Fibroblast of gingiva (primary cell): ENCODE results near the gene CFDP1.

Experiments
- DNase-seq: peaks from one replicate; pipeline ENCODE4 v3.0.0-alpha.2; 2011; ENCODE audit warnings: low read depth

The CFDP1 gene

DNA sequence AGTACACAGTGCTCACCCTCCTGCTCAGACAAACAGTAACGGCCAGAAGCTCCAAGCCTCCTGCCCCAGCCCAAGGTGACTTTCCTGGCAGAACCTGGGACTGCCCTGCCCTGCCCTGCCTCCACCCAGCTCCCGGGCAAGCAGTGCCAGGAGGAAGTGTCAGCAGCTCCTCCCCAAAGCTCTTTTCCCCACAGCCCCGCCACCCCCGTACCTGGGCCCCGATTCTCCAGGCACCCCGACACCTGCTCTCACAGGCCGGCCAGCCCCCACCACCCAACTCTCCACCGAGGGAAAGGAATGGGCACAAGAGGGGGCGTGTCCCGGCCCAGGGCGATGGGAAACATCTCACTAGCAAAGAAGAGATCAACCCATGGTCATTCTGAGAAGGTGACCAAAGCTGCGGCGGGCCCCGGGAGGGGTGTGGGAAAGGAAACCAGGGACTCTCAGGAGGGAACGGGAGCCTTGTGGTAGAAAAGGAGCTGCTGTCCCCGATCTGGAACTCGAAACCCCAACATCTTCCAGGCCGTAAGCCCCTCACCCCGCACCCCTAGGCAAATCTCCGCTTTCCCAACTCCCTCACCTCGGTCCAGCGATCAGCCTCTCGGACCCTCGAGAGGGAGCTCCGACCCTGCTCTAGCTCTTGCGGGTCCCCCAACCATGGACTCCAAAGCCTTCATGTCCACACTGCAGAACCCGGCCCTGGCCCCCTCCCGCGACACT lies 183.1 kb downstream of the CFDP1 start:
- no peak for DNase-seq

DNA sequence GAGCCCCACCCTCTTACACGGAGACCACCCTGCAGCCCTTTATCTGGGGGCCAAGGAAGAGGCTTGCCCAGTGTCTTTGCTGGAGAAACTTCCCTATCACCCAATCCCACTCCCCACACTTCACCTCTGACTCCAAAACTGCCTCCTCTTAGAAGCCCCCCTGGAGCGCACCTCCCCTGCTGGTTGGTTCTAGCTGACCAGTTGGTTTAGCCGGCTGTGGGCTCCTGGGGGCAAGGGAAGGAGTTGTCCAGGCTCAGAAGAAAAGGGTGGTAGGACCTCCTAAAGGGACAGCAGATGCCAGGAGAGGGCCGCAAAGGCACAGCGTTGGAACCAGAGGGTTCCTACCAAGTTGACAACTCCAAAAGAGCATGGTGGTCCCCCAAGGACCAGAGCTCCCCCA lies 183.9 kb downstream of the CFDP1 start:
- DNase-seq, result no peak

DNA sequence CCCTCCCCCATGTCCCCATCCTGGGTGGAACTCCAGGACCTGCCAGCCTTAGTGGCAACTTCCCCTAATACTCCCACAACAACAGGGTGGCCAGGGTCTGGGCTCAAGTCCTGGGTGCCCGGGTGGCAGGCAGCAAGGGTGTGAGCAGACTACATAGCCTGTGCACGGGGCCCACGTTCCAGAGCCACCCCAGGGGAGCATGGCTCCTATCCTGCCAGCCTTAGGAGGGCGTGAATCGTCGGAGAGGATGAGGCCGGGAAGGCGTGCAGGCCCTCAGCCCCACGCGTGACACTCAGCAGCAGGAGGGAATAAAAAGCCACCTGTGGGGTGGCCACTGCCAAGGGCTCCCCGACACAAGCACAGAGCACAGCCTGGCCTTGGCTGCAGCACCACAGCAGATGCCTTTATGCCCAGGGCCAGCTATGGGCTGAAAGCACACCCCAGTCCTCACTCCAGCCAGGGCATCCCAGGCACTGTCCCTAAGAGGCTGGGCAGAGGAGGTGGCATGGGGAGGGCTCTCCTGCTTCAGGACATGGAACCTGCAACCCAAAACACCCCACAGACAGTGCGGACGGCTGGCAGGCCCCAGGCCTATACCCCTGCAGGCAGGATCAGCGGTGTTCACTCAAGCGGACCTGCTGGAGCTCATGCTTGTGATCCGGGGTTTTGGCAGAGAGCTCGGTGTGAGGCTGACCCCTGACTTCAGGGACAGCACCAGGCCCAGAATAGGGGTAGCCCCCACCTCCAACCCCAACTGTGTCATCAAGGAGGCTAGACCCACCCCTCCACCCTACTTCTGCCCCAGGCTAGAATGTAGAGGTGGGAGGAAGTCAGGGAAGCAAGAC lies 184.5 kb downstream of the CFDP1 start:
- no peak for DNase-seq

DNA sequence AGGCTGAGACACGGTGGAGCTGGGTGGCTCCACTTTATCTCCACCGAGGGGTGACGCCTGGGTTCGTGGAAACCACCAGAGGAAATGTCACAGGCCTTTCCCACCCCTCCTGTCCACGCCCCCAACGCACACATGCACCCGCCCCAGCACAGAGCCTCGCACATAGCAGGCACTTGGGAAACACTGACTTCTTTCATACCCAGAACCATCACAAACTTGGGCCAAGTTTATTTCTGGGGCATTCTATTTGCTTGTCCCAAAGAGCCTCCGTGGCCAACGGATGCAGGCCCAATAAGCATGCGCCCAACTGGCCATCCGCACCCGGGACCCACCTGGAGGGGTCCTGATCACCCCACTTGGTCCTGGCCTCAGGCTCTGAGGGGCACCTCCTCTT lies 185.2 kb downstream of the CFDP1 start:
- DNase-seq, result no peak

DNA sequence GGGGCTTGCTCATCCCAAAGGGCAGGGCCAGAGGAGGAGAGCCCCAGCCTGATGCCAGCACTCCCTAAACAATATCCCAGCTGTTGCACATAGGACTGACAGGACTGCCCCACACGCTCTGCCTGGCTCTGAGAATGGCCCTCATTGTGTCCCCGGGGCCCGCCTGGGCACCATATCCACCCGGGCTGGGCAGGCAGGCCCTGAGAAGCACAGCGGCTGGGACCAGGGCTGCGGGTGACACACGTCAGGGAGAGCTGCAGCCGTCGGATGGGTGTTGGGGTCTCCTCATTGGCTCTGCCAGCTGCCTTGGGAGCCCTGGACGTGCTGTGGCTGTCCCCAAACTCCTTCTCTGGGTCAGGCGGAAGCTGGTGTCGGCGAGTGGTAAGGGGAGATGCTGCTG lies 186.1 kb downstream of the CFDP1 start:
- DNase-seq, result no peak

DNA sequence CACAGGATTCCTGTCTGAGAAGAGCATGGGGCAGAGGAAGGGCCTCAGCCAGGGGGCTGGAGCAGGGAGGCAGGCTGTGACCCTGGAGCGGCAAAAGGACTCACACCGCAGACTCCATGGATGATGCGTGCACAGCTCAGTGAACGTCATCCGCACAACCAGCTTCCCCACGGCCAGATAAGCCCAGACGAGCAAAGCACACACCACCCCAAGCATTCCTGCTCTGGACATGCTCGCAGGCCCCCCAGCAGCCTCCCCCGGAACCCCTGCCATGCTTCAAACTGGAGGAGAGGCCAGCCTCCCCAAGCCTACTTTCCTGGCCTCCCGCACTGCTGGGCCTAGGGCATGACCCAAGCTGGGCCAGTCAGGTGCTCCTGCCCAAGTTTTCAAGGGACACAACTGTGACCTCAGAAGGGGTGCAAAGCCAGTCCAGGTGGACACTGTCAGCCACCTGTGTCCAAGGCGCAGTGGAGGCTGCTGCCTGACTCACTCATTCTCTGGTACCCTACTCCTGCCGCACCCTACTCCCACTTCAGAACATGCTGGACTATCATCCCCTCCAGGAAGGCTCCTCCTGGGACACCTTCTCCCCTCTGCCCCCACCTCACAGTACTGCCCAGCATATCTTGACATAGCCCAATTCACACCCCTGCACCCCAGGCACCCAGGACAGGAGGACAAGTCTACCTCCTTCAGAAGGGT lies 186.6 kb downstream of the CFDP1 start:
- DNase-seq, result no peak

DNA sequence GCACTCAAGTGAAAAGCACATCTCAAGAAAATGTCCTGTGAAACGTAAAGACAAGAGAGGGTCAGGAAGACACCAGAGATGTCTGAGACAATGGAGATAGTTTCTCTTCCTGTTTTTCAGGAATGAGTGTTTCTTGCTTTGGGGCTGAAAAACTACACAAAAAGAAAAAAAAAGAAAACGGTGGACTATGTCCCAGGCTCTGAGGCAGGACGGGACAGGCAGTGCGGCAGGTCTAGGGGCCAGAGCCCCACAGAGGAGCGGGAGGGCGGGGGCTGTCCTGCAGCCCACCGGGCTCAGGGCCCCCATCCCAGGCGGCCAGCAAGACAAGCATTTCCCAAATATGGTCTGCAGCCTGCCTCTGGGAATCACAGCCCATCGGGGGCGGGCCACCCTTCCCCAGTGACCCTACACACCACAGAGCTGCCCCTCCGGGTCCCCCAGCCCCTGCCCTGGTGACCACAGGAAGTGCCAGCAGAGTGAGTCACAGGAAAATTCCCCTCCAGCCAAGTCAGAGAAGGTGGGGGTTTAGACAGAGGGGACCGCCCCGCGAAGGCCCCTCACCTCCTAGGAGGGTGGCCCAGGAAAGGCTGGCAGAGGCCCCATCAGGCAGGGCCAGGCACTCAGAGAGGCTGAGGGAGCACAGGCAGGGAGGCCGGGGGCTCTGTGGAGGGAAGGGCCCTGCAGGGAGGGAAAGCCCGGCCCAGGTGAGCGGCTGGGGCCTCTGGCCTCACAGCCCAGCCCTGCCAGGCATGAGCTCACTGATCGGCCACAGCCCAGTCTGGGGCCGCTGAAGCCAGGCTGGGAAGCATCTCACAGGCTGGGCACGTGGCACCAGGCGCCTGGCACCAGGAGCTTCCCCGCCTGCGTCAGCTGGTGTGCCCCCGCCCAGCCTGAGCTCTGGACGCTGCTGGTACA lies 188.2 kb downstream of the CFDP1 start:
- DNase-seq, result peak; percentile 95

DNA sequence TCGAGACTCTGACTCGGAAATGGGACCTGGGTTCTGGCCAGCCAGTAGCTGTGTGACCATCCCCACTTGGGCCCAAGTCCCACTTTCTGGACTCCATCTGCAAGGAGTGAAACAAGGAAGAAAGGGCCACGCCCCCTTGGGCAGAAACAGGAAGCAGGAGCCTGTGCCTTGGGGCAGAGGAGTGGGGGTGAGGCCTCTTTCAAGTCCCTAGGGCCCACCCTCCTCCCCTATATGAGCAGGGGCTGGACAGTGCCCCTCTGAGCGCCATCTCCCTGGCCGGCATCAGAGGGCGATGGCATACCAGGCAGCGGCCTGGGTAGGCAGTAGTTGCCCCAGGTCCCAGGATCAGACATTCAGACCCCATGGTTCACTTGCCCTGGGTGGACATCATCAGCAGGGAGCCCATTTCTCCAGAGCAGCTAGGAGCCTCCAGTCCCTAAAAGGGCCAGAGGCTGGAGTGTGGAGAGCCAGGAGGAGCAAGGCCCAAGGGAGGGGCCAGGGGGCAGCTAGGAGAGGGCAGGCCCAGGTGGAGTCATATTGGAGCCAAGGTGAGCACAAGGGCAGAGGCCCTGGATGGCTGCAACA lies 189.0 kb downstream of the CFDP1 start:
- peak; percentile 66 for DNase-seq
